NCI-H1048 (cell line): ENCODE results near the gene TRIM61.
"Not testable (repeated sequence)": the region's sequence is repeated elsewhere in the genome, so short reads cannot be mapped to it uniquely, and the experiment has no call there.

Experiments used
- DNase-seq: peaks from one replicate; lab custom pipeline; 2025; lab: John Stamatoyannopoulos, UW

Gene TRIM61

DNA sequence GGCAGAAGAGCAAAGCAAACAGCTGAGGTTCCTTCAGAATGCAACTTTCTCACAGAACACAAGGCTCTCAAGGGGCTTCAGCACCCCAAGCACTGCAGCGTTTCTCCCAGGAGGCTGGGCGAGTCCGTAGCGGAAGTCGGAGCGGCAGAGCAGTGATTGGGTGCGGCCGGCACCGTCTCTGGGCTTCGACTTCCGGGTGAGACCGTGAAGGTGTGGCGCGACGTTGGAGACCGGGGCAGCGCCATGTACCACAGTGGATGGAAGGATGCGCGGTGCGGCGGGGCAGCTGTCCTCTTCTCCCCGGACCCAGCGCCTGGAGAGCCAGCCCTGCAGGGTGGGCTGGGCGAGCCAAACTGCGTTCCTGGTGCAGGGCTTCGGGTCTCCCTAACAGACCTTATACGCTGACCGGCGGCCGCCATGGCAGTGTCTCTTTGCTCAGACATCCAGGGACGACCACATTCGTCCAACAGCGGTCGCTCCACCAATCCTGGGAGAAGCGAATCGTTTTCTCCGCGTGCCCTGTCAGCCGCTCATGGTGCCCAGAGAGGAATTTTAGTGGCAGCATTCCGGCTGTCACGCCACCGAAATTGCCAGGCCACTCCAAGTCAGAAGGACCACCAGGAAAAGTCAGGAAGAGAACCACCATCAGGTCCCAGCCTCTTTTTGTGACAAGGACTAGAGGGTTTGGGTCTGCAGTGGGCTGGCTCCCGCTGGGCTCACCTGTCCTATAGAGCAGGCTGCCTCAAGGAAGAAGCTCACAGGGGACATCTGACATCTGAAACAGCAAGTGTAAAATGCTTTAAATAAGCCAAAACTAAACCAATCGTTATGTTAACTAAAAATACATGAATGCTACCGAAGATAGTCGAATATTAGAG, 20.5 kb downstream of the TRIM61 start:
- DNase-seq = no peak

DNA sequence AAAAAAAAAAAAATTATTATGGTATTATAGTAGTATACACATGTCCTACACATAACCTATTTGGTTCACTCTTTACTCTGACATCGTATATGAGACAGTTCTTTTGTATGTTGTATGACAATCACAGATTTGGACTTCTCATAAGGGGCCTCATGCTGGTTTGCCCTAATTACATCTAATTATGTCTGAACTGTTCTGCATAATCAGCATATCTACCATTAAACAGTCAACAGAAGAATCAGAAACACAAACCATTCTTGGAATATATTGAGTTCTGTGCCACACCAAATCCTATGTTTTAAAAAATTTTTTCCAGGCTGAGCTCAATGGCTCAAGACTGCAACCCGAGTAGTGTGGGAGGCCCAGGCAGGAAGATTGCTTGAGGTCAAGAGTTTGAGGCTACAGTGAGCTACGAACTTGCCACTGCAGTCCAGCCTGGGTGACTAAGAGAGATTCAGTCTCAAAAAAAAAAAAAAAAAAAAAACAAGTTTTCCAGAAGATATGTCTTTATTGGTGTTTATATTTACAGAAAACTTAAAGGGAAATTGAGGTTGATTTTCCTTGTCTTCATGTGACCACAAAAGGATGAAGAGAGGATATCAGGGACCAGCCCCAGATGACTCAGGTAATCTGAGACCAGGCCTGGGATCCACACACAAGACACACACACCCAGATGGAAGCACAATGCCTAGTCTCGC, 22.2 kb downstream of the TRIM61 start:
- DNase-seq = no peak

DNA sequence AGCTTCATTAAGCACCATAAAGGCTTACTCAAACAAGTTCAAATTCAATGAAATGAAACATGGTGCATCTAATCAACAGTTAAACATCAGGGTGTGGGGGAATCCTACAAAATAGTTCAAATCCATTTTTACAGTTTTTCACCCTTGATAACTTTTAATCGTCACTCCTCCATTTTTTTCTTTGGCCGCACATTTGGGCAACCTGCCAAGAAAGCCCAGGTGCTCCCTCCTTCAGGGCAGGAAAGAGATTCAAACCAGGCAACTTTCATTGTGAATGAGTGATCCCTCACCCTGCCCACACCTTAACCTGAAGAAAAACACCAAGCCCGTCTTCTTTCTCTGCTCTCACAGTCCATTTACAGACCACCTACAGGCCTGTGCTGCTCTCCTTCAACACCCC, 24.9 kb downstream of the TRIM61 start:
- DNase-seq = no peak

DNA sequence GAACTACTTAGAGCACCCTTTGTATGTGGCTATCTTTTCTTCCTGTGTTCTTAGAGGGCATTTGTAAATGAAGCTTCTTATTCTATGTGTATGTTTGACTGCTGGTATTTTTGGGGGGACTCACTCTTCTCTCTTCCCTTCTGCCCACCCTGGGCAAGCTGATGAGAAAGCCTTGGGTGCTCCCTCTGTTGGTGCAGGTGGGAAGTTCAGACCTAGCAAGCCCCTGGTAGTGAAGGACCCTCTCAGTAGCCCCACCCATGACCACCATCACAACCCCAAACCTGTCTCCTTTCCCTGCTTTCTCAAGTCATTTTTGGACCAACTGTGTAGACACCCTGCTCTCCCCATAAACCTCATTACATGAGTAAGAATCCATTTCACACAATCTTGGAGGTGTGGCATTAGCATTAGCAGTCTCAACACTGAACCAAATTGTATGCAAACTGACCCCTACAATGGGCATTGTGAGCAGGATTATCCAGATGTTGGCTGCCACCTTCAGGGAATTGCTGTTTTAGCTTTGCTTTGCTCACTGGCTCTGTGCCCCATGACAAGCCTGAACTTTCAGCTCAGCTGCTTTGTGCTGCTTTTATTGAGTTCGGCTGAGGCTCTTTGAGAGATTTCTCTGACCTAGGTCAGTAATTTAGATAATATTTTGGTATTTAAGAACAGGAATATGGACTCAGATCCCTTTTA, 27.9 kb downstream of the TRIM61 start:
- DNase-seq = no peak

GRCh38 chr4:164948975-164949374, 28.5 kb downstream of the TRIM61 start:
- no peak for DNase-seq

- not testable (repeated sequence) for DNase-seq
Observed at GRCh38 chr4:164948006-164948405, 29.5 kb downstream of the TRIM61 start.

DNA sequence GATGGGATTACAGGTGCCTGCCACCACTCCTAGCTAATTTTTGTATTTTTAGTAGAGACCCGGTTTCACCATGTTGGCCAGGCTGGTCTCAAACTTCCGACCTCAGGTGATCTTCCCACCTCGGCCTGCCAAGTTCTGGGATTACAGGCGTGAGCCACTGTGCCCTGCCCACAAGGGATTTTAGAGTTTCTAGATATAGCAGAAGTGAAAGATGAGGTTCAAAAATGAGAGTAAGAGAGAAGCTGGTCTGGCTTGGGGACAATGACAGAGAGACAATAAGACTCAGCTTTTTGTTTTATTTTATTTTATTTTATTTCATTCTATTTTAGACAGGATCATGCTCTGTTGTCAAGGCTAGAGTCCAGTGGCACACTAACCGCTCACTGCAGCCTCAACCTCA, 30.6 kb downstream of the TRIM61 start:
- no peak for DNase-seq

GRCh38 chr4:164945146-164945545, 32.3 kb downstream of the TRIM61 start:
- no peak for DNase-seq

DNA sequence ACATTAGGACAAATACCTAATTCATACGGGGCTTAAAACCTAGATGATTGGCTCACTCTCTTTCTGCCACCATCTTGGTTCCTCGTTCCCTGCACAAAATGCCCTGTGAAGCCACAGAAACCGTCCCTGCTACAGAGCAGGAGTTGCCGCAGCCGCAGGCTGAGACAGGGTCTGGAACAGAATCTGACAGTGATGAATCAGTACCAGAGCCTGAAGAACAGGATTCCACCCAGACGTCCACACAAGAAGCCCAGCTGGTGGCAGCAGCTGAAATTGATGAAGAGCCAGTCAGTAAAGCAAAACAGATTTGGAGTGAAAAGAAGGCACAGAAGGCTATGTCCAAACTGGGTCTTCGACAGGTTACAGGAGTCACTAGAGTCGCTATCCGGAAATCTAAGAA, 34.3 kb downstream of the TRIM61 start:
- no peak for DNase-seq

GRCh38 chr4:164937576-164938270, 39.7 kb downstream of the TRIM61 start:
- DNase-seq = no peak

DNA sequence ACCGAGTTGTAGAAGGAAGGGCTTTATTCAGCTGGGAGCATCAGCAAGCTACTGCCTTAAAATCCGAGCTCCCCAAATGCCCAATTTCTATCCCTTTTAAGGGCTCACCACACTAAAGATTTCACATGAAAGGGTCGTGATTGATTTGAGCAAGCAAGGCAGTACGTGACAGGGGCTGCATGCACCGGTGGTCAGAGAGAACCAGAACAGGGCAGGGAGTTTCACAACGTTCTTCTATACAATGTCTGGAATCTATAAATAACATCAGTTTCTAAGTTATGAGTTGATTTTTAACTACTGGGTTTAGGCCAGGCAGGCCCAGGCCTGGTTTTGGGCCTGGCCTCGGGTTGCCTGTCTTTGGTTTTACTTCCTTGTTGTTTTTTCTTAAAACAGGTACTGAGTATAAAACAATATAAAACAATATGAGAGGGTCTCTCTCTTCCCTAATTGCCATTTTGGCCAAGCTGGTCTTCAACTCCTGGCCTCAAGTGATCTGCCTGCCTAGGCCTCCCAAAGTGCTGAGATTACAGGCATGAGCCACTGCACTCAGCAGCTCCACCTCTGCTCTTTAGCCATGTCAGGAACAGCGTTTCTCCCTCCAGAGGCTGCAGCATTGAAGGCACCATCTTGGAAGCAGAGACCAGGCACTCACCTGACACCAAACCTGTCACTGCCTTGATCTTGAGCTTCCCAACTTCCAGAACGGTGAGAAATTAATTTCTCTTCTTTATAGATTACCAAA, 41.4 kb downstream of the TRIM61 start:
- not testable (repeated sequence) for DNase-seq

- DNase-seq = no peak
Observed at GRCh38 chr4:164935363-164935762, 42.1 kb downstream of the TRIM61 start.

GRCh38 chr4:164933244-164933643, 44.2 kb downstream of the TRIM61 start:
- no peak for DNase-seq

GRCh38 chr4:164931551-164932324, 45.7 kb downstream of the TRIM61 start:
- DNase-seq = no peak

GRCh38 chr4:164930647-164931046, 46.8 kb downstream of the TRIM61 start:
- DNase-seq = no peak

DNA sequence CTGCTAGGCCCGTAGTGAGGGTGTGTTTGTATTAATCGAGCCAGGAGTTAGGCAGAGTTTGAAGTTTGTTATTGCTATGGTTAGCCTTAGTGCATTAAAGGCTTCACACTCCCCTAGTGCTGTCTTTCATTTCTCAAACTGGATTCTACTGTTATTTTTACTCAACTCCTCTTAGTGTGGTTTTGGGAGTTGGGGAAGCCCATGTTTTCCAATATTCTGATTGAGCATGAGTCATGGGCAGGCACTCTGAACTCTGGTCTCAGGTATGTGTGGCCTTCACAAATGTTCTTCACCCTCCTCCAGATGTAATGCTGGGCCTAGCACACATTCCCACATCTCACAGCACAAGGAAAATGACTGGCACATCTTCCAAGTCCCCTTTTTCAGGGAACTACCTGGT, 50.4 kb downstream of the TRIM61 start:
- not testable (repeated sequence) for DNase-seq

GRCh38 chr4:164926301-164926700, 51.2 kb downstream of the TRIM61 start:
- no peak for DNase-seq

DNA sequence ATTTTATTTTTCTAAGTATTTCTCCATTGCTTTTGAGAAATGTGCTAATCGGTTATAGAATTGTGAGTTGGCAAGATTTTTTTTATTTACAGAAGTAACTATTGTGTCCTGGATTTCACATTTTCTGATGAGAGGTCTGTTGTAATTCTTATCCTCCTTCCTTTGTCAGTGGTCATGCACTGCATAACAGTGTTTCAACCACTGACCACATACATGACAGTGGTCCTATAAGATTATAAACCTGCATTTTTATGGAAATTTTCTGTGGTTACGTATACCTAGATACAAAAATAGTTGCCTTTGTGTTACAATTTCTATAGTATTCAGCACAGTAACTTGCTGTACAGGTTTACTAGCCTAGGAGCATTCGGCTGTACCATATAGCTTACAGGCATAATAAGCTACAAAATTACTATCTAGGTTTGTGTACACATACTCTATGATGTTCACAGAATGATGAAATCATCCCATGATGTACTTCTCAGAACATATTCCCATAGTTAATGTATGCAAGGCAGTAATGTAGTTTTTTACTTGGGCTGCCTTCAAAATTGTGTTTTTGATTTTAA, 52.7 kb downstream of the TRIM61 start:
- DNase-seq = no peak

GRCh38 chr4:164918956-164919355, 58.5 kb downstream of the TRIM61 start:
- no peak for DNase-seq
